ENCODE results near the gene SYNDIG1.

- TF ChIP-seq, protein P1, sequence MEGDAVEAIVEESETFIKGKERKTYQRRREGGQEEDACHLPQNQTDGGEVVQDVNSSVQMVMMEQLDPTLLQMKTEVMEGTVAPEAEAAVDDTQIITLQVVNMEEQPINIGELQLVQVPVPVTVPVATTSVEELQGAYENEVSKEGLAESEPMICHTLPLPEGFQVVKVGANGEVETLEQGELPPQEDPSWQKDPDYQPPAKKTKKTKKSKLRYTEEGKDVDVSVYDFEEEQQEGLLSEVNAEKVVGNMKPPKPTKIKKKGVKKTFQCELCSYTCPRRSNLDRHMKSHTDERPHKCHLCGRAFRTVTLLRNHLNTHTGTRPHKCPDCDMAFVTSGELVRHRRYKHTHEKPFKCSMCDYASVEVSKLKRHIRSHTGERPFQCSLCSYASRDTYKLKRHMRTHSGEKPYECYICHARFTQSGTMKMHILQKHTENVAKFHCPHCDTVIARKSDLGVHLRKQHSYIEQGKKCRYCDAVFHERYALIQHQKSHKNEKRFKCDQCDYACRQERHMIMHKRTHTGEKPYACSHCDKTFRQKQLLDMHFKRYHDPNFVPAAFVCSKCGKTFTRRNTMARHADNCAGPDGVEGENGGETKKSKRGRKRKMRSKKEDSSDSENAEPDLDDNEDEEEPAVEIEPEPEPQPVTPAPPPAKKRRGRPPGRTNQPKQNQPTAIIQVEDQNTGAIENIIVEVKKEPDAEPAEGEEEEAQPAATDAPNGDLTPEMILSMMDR (IDR thresholded peaks at IDR 0.05), result no peak
- no peak for TF ChIP-seq EZH2 (IDR thresholded peaks at IDR 0.05; ENCODE audit: borderline replicate concordance, insufficient read depth, low read depth, low read length, poor library complexity, severe bottlenecking)
Observed at GRCh38 chr20:24449026-24449720, 20.3 kb upstream of the SYNDIG1 start.
